ENCODE data around the gene CAMTA1. TPM values are rescaled to one million over a fixed set of nuclear protein-coding genes. Genes with fewer than 3 reads are reported as not detected.

CAMTA1 gene
- total RNA-seq, 1 experiment from 2014 or later: 50.3 TPM

- CTCF ChIA-PET: no interaction called here
- no peaks in the 10 kb centered on the region for H3K9me3 Mint-ChIP-seq (ENCODE audit: low read depth, unreplicated experiment)
- BruUV-seq (replicated peaks): no TSS peak
- no peaks in the 10 kb centered on the region for H3K4me1 Mint-ChIP-seq (ENCODE audit: low read depth, unreplicated experiment)
- H3K36me3 Mint-ChIP-seq (ENCODE audit: insufficient read depth, unreplicated experiment): no peaks in the 10 kb centered on the region
- DNase-seq: no peak
- TF ChIP-seq CTCF (IDR thresholded peaks at IDR 0.05; ENCODE audit: unreplicated experiment): no peak
- no peak overlapping the region for H3K27ac Mint-ChIP-seq (ENCODE audit: unreplicated experiment)
- peaks cover 30% of the 10 kb centered on the region for H3K27me3 Mint-ChIP-seq (ENCODE audit: unreplicated experiment)
- no peak overlapping the region for H3K4me3 Mint-ChIP-seq (ENCODE audit: low read depth, unreplicated experiment)
- intact Hi-C loops (cut with micrococcal nuclease; ENCODE audit: unreplicated experiment): no loop called here
Measured at GRCh38 chr1:7371926-7372325, 586.7 kb downstream of the CAMTA1 start.

GRCh38 chr1:7372477-7373120 lies 587.3 kb downstream of the CAMTA1 start:
- Mint-ChIP-seq H3K27me3 (ENCODE audit: unreplicated experiment) (peaks cover 29% of the 10 kb centered on the region), H3K36me3 (ENCODE audit: insufficient read depth, unreplicated experiment) (no peaks in the 10 kb centered on the region), H3K4me3 (ENCODE audit: low read depth, unreplicated experiment) (no peak overlapping the region), H3K4me1 (ENCODE audit: low read depth, unreplicated experiment) (no peaks in the 10 kb centered on the region), H3K9me3 (ENCODE audit: low read depth, unreplicated experiment) (no peaks in the 10 kb centered on the region), H3K27ac (ENCODE audit: unreplicated experiment) (no peak overlapping the region)
- DNase-seq: no peak
- no TSS peak for BruUV-seq (replicated peaks)
- TF ChIP-seq CTCF (IDR thresholded peaks at IDR 0.05; ENCODE audit: unreplicated experiment): no peak
- intact Hi-C loops (cut with micrococcal nuclease; ENCODE audit: unreplicated experiment): no loop called here
- CTCF ChIA-PET: no interaction called here

GRCh38 chr1:7373251-7373650 lies 588.0 kb downstream of the CAMTA1 start:
- Mint-ChIP-seq H3K4me3 (ENCODE audit: low read depth, unreplicated experiment) (no peak overlapping the region), H3K4me1 (ENCODE audit: low read depth, unreplicated experiment) (no peaks in the 10 kb centered on the region), H3K27me3 (ENCODE audit: unreplicated experiment) (peaks cover 29% of the 10 kb centered on the region), H3K36me3 (ENCODE audit: insufficient read depth, unreplicated experiment) (no peaks in the 10 kb centered on the region), H3K27ac (ENCODE audit: unreplicated experiment) (no peak overlapping the region), H3K9me3 (ENCODE audit: low read depth, unreplicated experiment) (no peaks in the 10 kb centered on the region)
- TF ChIP-seq CTCF (IDR thresholded peaks at IDR 0.05; ENCODE audit: unreplicated experiment): no peak
- BruUV-seq (replicated peaks): no TSS peak
- DNase-seq: no peak
- CTCF ChIA-PET: no interaction called here
- intact Hi-C loops (cut with micrococcal nuclease; ENCODE audit: unreplicated experiment): no loop called here

- BruUV-seq (replicated peaks): no TSS peak
- Mint-ChIP-seq H3K27ac (ENCODE audit: unreplicated experiment) (no peak overlapping the region), H3K9me3 (ENCODE audit: low read depth, unreplicated experiment) (no peaks in the 10 kb centered on the region), H3K4me1 (ENCODE audit: low read depth, unreplicated experiment) (no peaks in the 10 kb centered on the region), H3K4me3 (ENCODE audit: low read depth, unreplicated experiment) (no peak overlapping the region), H3K27me3 (ENCODE audit: unreplicated experiment) (peaks cover 26% of the 10 kb centered on the region), H3K36me3 (ENCODE audit: insufficient read depth, unreplicated experiment) (no peaks in the 10 kb centered on the region)
- CTCF ChIA-PET: no interaction called here
- DNase-seq: no peak
- no peak for TF ChIP-seq CTCF (IDR thresholded peaks at IDR 0.05; ENCODE audit: unreplicated experiment)
- intact Hi-C loops (cut with micrococcal nuclease; ENCODE audit: unreplicated experiment): no loop called here
Measured at GRCh38 chr1:7373876-7374562, 588.8 kb downstream of the CAMTA1 start.
